GM12878 (cell line): ENCODE data around the gene KIN. TPM values are rescaled to one million over a fixed set of nuclear protein-coding genes. Genes with fewer than 3 reads are reported as not detected.

Source experiments
- ATAC-seq: fragments of 200-7000 bp; cut with Tn5 transposase; 3 replicates; pipeline ENCODE4 v1.9.1; 2020; ENCODE audit warnings: mild to moderate bottlenecking, moderate library complexity
- BruUV-seq: library from RNA; stranded (reverse); fragments of 400-500 nt; replicated peaks from 2 replicates; lab custom pipeline; 2021; lab: Mats Ljungman, UMichigan
- CTCF ChIA-PET: fragments of 300-600 bp; sonication (Branson Sonifier 250); formaldehyde crosslinking; extraction: SDS; loops from one replicate; lab custom pipeline; 2021; ENCODE audit warnings: inconsistent platforms; lab: Yijun Ruan, JAX
- POLR2A ChIA-PET: fragments of 350-600 bp; formaldehyde crosslinking; extraction: SDS; loops from one replicate; lab custom pipeline; 2021; ENCODE audit warnings: inconsistent platforms; lab: Charles Lee
- RAD21 ChIA-PET: fragments of 300-600 bp; sonication (Branson Sonifier 250); formaldehyde crosslinking; loops from one replicate; lab custom pipeline; 2023; ENCODE audit warnings: antibody characterized with exemption; ENCODE audit not compliant: unreplicated experiment; lab: Charles Lee
- SMC1A ChIA-PET: fragments of 300-600 bp; sonication (Branson Sonifier 250); formaldehyde crosslinking; loops from one replicate; lab custom pipeline; 2023; ENCODE audit not compliant: unreplicated experiment, uncharacterized antibody; lab: Charles Lee
- DNase-seq: peaks from one replicate; pipeline ENCODE4 v3.0.0-alpha.2; 2011; ENCODE audit warnings: low read depth, low spot score
- FAIRE-seq: peaks from 3 replicates; lab custom pipeline; 2011; peaks lifted over from hg19 to GRCh38; lab: Jason Lieb, UNC
- H2AFZ ChIP-seq: 2 replicates; pipeline ENCODE4 v1.6.0; 2011; ENCODE audit warnings: low read depth, low read length, control low read depth; ENCODE audit not compliant: control insufficient read depth
- H3K27ac ChIP-seq: 2 replicates; pipeline ENCODE4 v1.5.1; 2011; ENCODE audit warnings: control low read depth; ENCODE audit not compliant: control insufficient read depth, insufficient read depth
- H3K27me3 ChIP-seq, 2 experiments: replicated peaks in 1 of 2; 2 replicates each; pipeline versions ENCODE4 v1.6.0 to v1.6.1; 2011; ENCODE audit warnings: low read length in 1 of 2; ENCODE audit not compliant: control insufficient read depth in 2 of 2, insufficient read depth in 2 of 2
- H3K36me3 ChIP-seq, 2 experiments: 2 replicates each; pipeline ENCODE4 v1.5.1; 2011; ENCODE audit warnings: low read length in 1 of 2; ENCODE audit not compliant: control insufficient read depth in 2 of 2, insufficient read depth in 2 of 2
- H3K4me1 ChIP-seq: 2 replicates; pipeline ENCODE4 v1.6.1; 2011; ENCODE audit warnings: mild to moderate bottlenecking, low read length, moderate library complexity, mixed read lengths; ENCODE audit not compliant: control insufficient read depth, insufficient read depth
- H3K4me2 ChIP-seq: 2 replicates; pipeline ENCODE4 v1.6.0; 2011; ENCODE audit warnings: control low read depth; ENCODE audit not compliant: control insufficient read depth, insufficient read depth
- H3K4me3 ChIP-seq: fragments of 200-600 bp; sonication (generic); 2 replicates; pipeline ENCODE4 v1.5.1; 2016
- H3K79me2 ChIP-seq: 2 replicates; pipeline ENCODE4 v1.6.0; 2011; ENCODE audit warnings: low read length; ENCODE audit not compliant: control insufficient read depth, insufficient read depth
- H3K9ac ChIP-seq: 2 replicates; pipeline ENCODE4 v1.8.0; 2011; ENCODE audit warnings: low read length, control low read depth, mixed read lengths; ENCODE audit not compliant: control insufficient read depth, insufficient read depth
- H3K9me3 ChIP-seq: replicated peaks from 3 replicates; pipeline ENCODE4 v1.5.1; 2011; ENCODE audit warnings: mild to moderate bottlenecking, low read length; ENCODE audit not compliant: control insufficient read depth, insufficient read depth
- H4K20me1 ChIP-seq: 2 replicates; pipeline ENCODE4 v1.6.0; 2011; ENCODE audit not compliant: control insufficient read depth, insufficient read depth
- FOXM1 ChIP-seq: IDR thresholded peaks from 2 replicates; pipeline ENCODE4 v1.6.1; 2012; ENCODE audit warnings: low read depth, mild to moderate bottlenecking, inconsistent platforms, low read length, moderate library complexity
- IKZF1 ChIP-seq: fragments of 450-650 bp; conservative IDR thresholded peaks from 2 replicates; pipeline ENCODE4 v1.6.1; 2017; ENCODE audit warnings: antibody characterized with exemption, mild to moderate bottlenecking
- MYB ChIP-seq: fragments of 150-350 bp; IDR thresholded peaks from 2 replicates; pipeline ENCODE4 v1.6.1; 2014; ENCODE audit warnings: mild to moderate bottlenecking, low read depth, low read length, borderline replicate concordance
- POLR2A ChIP-seq: IDR thresholded peaks from 2 replicates; pipeline ENCODE4 v1.6.1; 2011; ENCODE audit warnings: low read depth, mild to moderate bottlenecking, low read length
- WRNIP1 ChIP-seq: IDR thresholded peaks from 2 replicates; pipeline ENCODE4 v1.6.1; 2011; ENCODE audit warnings: low read depth, low read length, improper control_type of control experiment, borderline replicate concordance
- WGBS: methylation state at CpG from one replicate; pipeline ENCODE4 v1.1.6; 2016; ENCODE audit warnings: low lambda C conversion rate; ENCODE audit not compliant: insufficient replicate concordance, insufficient coverage; ENCODE audit errors: missing lambda C conversion rate; 5-methylcytosine and 5-hydroxymethylcytosine counted together
- in situ Hi-C: fragments of 300-500 bp; cut with MboI; formaldehyde crosslinking; loops from 9 replicates; pipeline ENCODE4 v1.14.3; 2018; ENCODE audit warnings: mixed read lengths
- intact Hi-C: fragments of 100-400 bp; cut with micrococcal nuclease; formaldehyde crosslinking; loops from one replicate; pipeline ENCODE4 v1.14.2; 2022; ENCODE audit not compliant: unreplicated experiment
- polyA plus RNA-seq, 11 experiments: library from polyadenylated mRNA; depleted of rRNA in 4 of 11; unstranded in 6 of 11; stranded (reverse) in 5 of 11; fragments of >200 nt; fragmentation: Nextera tagmentation in 4 of 11; fragmentation: Illumina TruSeq in 1 of 11; extraction: Ambion mirVana in 4 of 11; extraction: Trizol in 1 of 11; gene quantifications; 1 replicate in 1 of 11; 2 replicates in 10 of 11; pipeline versions ENCODE4 v1.2.1 to v1.2.3, GENCODE V29; 2011 to 2016; ENCODE audit warnings: inconsistent platforms in 2 of 11, missing spikeins in 2 of 11, low read depth in 1 of 11
- total RNA-seq, 4 experiments: library from RNA; depleted of rRNA in 3 of 4; stranded (reverse); fragments of >200 nt in 3 of 4; fragmentation: Illumina TruSeq in 1 of 4; extraction: Trizol in 1 of 4; gene quantifications; 2 replicates each; pipeline versions ENCODE4 v1.2.1 to v1.2.3, GENCODE V29; 2013 to 2021

The KIN gene
- total and polyA plus RNA-seq, 10 of the 15 experiments (the other 5 are each of a cell fraction or from before 2014, with no cell fraction given), result 6.8 to 33.2 (median 11.3) TPM

DNA sequence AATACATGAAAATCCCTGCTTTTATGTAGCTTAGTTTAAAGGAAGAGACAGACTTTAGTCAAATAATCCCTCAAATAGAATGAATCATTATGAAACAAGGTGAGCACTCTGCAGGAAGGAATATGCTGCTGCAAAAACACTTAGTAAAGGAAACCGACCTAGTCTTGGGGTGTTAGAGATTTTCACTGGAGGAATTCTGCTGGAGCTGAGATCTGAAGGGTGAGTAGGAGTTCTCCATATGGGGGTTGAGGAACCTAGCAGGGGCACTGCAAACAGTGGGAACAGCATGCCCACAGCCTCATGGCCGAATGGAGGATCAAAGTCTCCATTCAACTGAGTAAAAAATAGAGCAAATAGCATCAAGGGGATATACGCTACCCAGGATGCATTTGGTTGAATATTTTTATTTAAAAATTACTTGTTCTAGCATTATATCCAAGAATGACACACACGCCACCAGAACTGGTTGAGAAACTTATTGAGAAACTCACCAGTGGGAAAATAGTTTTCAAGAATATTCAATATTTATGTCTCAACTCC is 81.2 kb downstream of the KIN start:
- H2AFZ ChIP-seq, result no peak overlapping the region
- DNase-seq (no peak), FAIRE-seq (no peak), ATAC-seq (no peak)
- WGBS, result 23% methylated on average over 4 of the region's 4 CpGs
- H3K9me3 ChIP-seq, result no peaks in the 10 kb centered on the region
- H4K20me1 ChIP-seq, result no peaks in the 10 kb centered on the region
- SMC1A ChIA-PET, result interaction anchor here (0.6 to 1.3 kb wide), 4 partner anchors 13 to 172 kb away, joined by 3 read pairs; no protein-coding TSS in a partner anchor
- CTCF ChIA-PET, result interaction anchor here (1.2 to 2.1 kb wide), 3 partner anchors 18 to 23 kb away, joined by 3 to 7 read pairs (median 3); no protein-coding TSS in a partner anchor
- POLR2A ChIA-PET, result no interaction called here
- in situ Hi-C loops, result no loop called here
- H3K79me2 ChIP-seq, result no peaks in the 10 kb centered on the region
- H3K27ac ChIP-seq, result no peak overlapping the region
- H3K4me1 ChIP-seq, result no peaks in the 10 kb centered on the region
- intact Hi-C loops, result no loop called here
- H3K4me2 ChIP-seq, result no peak overlapping the region
- H3K36me3 ChIP-seq, result no peaks in the 10 kb centered on the region
- no peak overlapping the region for H3K9ac ChIP-seq
- no peak for TF ChIP-seq MYB
- H3K27me3 ChIP-seq, result peaks cover 2 to 10% of the 10 kb centered on the region in 2 experiments
- RAD21 ChIA-PET, result interaction anchor here (0.6 to 1.5 kb wide), 2 partner anchors 51 to 181 kb away, joined by 3 to 6 read pairs; no protein-coding TSS in a partner anchor
- no peak overlapping the region for H3K4me3 ChIP-seq
- BruUV-seq, result no TSS peak

DNA sequence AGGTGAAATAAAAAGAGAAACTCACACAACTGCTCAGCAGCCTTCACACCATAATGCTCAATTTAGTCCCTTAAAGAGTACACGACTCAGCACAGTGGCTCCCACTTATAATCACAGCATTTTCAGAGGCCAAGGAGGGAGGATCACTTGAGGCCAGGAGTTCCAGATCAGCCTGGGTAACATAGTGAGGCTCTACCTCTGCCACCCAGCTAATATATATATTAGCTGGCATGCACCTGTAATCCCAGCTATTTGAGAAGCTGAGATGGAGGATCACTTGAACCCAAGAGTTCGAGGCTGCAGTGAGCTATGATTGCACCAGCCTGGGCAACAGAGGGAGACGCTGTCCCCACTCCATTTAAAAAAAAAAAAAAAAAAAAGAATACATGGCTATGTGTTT is 82.5 kb downstream of the KIN start:
- intact Hi-C loops (no loop called here), in situ Hi-C loops (no loop called here)
- CTCF ChIA-PET, result interaction anchor here (1.0 to 2.1 kb wide), 2 partner anchors 18 to 180 kb away, joined by 3 to 7 read pairs; no protein-coding TSS in a partner anchor
- no peak for ATAC-seq
- no peak overlapping the region for H3K27ac ChIP-seq
- BruUV-seq, result no TSS peak
- no peaks in the 10 kb centered on the region for H3K79me2 ChIP-seq
- no peak overlapping the region for H3K4me3 ChIP-seq
- WGBS, result 23% methylated on average over 3 of the region's 3 CpGs
- no peak overlapping the region for H3K9ac ChIP-seq
- DNase-seq, result no peak
- H3K27me3 ChIP-seq, result peaks cover 2 to 10% of the 10 kb centered on the region in 2 experiments
- no peaks in the 10 kb centered on the region for H3K9me3 ChIP-seq
- H3K4me2 ChIP-seq, result no peak overlapping the region
- SMC1A ChIA-PET, result no interaction called here
- no peak overlapping the region for H2AFZ ChIP-seq
- no peak for TF ChIP-seq WRNIP1
- TF ChIP-seq POLR2A, result no peak
- TF ChIP-seq FOXM1, result no peak
- TF ChIP-seq IKZF1, result no peak
- RAD21 ChIA-PET, result no interaction called here
- FAIRE-seq, result no peak
- H3K36me3 ChIP-seq, result no peaks in the 10 kb centered on the region
- POLR2A ChIA-PET, result no interaction called here
- no peaks in the 10 kb centered on the region for H3K4me1 ChIP-seq
- H4K20me1 ChIP-seq, result no peaks in the 10 kb centered on the region
